HS-5 (cell line): Measurements from ENCODE around the gene CASP6.

Experiments
- DNase-seq: peaks from one replicate; pipeline ENCODE4 v3.0.0-alpha.2; 2012; ENCODE audit warnings: low read depth

Gene CASP6

DNA sequence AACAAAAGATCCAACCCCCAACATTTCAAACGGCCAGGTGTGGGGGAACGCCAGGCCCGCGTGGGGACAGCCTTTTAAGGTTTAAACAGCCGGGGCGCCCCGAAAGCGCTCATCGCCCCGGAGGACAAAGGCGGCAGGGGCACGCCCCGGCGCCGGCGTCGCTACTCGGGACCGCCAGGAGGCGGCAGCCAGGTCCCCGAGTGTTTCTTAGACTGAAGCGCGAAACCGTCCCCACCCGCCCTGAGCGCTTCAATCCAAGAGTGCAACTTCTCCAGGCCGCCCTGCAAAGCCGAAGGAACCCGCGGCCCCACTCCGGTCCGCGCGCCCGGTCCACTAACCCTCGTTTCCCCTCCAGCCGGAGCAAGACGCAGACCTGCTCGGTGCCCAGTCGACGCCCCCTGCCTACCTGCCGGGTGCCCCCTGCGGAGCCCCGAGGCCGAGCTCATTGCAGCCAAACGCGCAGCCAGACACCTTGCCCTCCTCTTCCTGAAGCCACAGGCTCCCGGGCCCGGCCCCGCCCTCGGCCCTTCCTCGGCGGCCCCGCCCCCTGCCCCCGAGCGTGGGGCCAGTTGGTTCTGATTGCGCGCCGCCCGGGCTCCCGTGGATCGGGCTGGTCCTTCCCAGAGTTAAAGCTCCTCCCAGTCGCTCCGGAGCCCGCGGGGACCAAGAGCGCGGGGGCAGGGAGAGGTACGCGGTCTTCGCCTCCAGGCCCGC is at the start of gene CASP6:
CASP6 (minus strand) TSS at position 496 of the 714 bp plus-strand sequence; CDS start at position 446, 50 bp downstream.
- DNase-seq: no peak

DNA sequence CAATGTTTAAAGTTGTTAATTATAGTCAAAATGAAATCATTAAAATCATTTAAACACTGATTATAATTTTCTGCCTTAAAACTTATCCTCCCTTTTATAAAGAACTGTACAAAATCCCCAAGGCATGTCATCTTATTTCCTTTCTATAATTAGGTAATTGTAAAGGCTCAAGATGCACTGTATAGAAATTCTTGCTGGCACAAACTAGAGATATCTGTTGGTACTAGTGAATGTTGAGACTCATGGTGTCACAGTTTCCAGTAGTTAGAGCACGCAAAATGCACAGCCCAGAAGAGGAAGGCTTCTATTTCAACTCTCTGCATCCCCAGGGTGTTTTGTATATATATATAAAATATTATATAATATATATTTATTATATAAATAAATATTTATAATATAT is 49.3 kb upstream of the CASP6 start:
- no peak for DNase-seq

DNA sequence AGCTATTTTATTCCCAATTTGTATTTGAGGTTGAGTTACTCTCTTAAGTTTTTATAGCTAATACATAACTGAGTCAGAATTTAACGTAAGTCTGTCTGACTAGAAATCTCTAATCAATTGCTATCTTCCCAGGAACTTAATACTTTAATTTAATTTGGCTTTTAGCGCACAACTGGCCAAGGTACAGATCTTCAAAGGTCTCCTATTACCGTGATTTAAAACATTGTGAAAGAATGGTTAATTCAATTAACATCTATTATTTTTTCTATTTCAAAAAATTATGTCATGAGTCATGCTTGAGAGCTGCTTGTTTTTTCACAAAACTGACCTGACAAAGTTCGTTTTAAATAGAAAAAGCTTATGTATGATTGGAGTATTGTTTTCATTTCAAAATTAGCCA is 48.6 kb upstream of the CASP6 start:
- no peak for DNase-seq

DNA sequence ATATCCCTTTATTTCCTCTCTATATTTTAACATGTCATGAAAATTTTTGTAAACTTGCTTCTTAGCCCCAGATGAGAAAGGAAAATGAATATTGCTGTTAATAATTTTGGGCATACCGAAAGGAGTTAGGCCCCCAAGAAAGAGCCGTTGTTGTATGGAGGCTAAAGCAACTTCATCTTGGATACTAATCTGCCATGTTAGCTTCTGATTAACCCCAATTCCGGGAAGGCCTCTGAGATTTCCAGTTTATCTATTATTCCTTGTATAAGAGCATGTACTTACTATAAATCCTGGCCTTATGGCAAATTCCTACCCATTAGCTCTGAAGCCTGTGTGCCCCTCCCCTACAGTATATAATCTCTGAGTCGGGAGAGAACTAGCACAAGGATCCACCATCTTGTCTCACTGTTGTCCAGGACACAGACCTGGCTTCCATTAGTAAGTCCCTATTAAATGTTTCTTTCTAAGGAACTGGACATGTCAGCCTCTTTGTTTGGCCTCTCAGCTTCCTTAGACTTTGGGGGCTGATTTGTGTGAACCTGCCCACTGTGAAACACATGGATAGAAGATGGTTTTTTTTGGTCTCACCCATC is 47.5 kb upstream of the CASP6 start:
- DNase-seq: no peak

DNA sequence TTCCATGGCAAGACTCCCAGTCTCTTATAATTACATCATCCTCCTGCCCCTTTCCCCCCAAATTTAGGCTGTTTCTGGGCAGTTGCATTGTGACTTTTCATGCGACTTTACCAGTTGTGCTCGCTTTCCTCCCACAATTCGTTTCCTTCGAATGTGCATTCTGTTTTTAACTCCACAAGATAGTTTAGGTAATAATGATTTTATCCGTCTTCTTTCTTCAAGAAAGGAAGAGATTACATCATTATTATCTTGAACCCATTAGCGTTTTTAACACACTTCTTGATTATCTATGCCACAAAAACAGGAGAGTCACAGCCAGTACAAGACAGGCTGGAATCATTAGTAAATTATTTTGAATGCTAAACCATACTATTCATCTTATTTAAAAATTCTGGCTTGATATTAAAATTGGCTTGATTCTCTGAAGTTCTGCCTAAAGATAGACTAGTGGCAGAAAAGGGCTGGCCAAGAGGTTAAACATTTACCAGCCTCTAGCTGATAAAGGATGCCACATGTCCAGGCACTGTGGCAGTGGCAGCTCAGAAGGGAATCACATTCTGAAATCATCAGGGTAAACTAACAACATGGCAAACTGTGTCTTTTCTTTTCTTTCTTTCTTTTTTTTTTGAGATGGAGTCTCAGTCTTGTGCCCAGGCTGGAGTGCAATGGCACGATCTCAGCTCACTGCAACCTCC is 46.3 kb upstream of the CASP6 start:
- DNase-seq: no peak

DNA sequence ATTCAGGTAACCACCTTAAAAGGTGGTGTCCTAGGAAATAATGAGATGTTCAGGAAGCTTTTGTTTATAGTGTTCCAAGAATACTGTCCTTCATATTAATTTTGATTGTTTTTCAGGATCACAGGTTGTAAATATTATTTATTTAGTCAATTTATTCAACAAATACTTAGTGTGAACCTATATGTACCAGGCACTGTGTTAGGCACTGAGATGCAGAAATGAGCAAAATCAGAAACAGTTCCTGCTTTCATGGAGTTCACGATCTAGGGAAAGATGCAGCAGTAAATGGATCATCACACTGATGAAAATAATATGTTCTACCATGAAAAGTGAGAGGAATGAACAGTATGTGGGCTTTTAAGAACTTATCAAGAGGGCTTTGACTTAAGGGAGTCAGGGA is 44.9 kb upstream of the CASP6 start:
- no peak for DNase-seq

DNA sequence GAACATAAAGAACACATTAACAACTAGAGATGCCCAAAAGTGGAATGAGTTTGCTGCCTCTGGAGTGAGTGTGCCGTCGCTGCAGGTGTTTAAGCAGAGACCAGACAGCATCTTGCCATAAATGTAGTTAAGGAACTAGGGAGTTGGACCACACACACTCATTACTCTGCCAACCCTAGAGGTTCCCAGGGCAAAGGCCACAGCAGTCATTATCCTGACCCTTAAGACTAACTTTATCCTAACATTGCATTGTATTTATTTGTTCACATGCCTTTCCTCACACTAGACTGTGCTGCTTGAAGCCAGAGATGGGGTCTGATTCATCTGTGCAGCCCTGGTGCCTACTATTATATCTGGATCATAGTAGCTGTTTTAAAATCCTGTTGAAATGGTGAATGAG is 43.5 kb upstream of the CASP6 start:
- DNase-seq: no peak

DNA sequence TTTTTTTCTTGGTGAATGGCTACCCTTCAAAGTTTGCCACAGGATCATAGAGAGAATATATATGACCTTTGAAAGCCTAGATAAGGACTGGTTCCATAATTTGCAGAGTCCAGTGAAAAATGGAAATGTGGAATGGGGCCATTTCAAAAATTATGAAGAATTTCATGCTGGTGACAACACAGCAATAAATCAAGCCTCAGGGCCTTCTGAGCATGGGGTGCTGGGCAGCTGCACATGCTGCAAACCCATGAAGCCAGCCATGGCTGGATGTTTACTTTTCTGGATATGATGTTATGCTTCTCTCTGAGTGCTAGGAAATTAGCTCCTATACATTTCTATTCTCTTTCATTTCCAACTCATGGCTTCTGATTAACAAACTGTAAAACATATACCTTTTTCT is 42.6 kb upstream of the CASP6 start:
- no peak for DNase-seq

DNA sequence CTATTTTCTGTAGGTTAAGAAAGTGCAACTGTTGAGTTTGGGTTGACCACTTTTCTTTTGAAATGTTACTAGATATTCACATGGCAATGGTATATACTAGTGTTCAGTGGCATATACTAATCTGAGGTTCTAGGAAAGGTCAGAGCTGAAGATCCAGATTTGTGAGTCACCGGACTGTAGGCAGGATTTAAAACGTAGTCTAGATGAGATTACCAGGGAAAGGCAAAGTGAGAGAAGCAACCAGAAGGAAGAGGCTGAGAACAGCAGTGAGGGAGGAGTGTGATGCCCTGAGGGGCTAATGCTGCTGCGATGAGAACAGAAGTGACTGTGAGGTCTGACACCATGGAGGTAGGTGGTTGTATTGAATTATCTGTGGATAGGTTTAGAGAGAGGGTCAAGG is 36.3 kb upstream of the CASP6 start:
- DNase-seq: no peak

DNA sequence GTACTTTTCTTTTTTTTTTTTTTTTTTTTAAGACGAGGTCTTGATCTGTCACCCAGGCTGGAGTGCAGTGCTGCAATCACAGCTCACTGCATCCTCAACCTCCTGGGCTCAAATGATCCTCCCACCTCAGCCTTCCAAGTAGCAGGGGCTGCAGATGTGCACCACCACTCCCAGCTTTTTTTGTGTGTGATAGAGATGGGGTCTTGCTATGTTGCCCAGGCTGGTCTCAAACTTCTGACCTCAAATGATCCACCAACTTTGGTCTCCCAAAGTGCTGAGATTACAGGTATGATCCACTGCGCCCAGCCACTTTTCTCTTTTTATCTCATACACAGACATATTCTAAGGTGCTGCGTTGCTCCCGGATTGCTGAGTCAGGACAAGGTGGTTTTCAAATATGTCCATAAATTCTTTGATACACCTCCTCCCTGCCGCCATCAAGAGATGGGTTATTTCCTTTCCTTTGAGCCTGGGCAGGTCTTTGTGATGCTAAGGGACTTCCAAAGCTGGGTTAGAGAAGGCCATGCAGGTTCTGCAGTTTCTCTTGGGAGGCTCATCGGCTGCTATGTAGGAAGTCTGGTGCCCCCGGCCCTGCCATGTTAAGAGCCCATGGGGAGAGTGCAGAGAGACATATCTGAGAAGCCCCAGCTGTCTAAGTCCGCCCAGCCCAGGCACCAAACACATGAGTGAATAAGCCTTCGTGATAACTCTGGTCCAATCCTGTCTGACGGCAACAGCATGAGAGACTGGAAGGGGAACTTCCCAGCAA is 35.0 kb upstream of the CASP6 start:
- no peak for DNase-seq

DNA sequence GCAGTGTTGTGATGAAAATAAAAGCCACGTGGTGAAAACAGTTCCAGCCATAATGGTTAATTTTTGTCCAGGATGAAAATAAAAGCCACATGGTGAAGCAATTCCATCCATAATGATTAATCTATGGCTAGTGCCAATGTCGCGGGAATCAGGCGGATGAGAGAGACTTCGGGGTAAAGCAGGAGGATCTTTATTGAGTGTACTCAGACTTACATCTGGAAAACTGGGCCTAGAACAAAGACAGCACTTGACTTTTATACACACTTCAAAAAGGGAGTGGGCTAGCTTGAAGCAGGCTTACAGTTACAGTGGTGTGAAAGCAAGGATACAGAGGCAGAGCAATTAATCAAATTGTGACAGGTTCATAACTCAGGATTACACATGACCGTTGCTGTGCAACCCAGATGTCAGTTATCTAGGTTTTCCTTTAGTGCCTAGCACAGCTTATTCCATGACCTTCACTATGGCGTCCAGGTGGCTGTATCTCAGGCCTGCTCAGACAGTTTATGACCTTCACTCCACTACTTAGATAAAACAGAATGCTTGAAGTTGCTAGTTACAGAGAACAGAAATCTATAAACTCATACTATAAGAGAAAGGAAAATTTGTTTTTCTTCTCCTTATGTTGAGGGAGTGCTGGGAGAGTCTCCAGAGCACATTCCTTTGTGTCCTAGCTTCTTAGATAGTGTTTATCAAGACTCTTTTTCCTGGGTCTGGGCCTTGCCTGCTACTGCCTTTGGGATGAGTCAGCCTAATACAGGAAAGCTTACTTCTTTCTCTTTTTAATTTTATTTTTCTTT is 32.5 kb upstream of the CASP6 start:
- DNase-seq: no peak

DNA sequence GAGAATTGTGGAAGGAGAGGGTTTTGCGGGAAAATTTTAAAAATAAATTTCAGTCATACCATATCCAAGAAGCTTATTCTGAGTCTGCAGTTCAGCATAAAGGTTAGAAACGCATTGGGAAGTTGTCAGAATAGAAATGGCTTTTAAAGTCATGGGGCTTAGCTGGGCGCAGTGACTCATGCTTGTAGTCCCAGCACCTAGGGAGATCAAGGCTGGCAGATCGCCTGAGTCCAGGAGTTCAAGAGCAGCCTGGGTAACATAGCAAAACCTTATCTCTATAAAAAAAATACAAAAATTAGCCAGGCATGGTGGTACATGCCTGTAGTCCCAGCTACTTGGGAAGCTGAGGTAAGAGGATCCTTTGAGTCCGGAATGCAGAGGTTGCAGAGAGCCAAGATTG is 30.5 kb upstream of the CASP6 start:
- DNase-seq: no peak

DNA sequence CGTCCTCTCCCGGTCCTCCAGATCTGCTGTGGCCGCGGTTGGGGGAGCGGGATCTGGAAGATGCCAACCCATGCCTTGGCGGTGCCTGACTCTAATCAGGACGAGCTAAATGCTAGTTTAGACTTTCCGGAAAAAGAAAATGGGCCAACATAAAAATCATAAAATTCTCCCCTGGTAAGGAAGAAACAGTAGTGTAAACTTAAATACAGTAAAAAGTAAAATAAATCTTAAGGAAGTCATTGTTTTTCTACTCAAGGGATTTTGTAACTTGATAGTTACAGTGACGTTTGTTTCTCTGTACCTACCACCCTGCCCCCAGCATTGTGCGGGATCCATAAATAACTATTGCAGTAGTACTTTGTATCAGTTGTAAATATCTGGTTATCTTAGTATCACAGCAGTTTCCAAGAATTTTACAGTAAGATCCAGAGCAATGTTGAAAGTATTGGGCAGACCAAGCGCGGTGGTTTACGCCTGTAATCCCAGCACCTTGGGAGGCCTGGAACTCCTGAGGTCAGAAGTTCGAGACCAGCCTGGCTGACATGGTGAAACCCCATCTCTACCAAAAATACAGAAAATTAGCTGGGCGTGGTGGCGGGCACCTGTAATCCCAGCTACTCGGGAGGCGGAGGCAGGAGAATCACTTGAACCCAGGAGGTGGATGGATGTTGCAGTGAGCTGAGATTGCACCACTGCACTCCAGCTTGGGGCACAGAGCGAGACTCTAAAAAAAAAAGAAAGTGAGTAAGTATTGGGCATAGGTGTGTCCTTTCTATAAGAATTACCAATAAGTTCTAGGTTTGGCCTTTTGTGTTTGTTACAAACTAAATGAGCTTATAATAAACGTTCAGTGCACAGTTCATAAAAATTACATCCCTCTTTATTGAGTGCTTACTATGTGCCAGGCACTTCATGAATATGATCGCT is 27.6 kb upstream of the CASP6 start:
- DNase-seq: no peak

DNA sequence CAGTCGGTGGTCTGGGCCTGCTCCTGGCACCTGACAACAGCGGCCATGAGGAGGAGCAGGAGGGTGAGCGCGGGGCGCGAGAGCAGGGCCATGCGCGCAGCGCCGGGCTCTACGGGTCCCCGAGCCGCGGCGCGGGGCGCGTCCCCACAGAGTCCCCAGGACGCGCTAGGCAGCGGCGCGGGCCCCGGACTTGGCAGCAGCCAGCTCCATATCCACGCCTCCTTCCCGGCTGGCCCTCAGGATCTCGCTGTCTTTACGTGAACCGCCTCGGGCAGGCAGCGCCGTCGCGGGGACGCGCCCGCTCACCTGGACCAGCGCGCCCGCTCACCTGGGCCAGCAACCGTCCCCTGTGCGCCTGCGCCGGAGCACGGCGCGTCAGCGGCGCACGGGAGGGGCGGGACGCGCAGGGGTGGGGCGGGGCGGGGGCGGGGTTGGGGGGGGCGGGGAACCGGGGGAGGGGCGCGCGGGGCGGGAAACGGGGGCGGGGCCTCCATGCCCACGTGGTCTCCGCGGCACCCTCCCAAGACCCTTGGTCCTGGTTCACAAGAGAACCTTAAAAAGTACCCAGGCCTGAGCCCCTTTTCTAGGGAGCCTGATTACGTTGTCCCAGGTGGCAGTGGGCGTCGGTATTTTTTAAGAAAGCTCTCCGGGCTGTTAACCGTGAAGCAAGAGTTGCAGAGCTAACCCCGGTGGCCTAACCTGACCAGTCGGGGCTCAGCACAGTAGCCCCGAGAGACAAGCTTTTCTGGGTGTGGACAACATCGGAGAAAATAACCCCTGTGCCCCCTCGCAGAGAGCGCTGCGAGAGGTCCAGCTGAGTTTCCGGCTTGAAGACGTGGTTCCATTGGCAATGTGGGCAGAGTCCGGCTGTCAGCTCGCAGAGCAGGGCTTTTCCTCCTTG is 26.7 kb upstream of the CASP6 start, which contains the start of gene PLA2G12A:
PLA2G12A (minus strand) TSS at position 353 of the 901 bp plus-strand sequence; CDS start at position 92, 261 bp downstream.
- DNase-seq: peak; percentile 36

DNA sequence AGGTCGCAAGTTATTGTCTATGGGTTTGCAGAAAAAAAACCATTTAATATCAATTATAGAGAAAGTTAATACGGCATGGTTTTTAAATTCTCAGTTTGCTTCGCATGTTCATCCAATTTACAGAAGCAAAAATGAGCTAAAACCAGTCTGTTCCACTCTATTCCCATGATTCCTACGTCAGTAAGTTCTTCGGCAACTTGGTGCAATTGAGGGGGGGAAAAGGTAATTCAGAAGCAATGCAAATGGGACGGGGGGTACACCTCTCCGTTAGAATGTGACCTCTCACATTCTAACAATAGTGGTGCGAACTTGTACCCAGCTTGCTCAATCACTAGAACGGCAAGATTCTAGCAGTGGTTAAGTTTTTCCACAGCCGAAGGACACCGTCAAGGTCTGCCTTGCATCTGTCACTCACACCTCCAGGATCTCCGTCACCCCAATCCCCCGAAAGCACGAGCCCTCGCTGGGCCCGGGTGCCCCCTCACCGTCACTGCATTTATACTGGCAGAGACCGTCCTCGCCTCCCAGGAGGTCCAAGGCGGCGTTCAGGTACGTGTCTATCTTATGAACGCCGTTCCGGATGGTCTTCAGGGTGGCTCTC is 26.0 kb upstream of the CASP6 start:
- DNase-seq: no peak

DNA sequence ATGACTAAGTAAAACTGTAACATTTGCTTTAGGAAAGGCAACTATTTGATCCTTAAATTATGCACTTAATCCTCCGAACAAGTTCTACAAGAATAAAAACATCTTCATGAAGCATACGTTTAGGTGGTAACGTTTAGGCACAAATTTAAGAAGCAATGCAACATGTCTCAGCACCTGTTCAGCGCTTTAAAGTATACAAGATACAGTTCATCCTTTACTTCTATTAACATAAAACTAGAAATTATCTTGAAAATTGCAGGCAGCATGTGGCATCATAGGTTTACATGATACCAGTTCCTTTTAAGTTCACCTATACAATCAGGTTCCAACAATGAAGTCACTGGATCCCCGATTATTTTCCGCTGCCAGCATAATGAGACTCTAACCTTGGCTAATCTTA is 25.1 kb upstream of the CASP6 start:
- DNase-seq: no peak

DNA sequence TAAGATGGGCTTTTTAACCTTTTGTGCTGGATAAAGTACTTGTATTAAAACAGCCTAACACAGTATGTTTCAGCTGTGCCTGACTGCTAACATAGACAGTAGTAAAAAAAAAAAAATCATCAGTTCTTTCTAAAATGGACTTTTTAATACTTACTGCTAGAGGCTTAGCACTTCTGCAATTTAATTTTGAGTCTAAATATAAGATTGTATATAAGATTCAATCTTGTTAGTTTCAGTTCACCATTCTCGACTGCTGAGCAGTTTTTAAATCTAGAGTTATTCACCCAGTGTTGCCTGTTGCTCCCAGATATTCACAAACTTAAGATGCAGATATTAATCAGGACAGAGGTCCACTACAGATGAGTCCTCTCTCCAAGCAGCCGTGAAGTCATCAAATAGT is 19.9 kb upstream of the CASP6 start:
- DNase-seq: no peak

DNA sequence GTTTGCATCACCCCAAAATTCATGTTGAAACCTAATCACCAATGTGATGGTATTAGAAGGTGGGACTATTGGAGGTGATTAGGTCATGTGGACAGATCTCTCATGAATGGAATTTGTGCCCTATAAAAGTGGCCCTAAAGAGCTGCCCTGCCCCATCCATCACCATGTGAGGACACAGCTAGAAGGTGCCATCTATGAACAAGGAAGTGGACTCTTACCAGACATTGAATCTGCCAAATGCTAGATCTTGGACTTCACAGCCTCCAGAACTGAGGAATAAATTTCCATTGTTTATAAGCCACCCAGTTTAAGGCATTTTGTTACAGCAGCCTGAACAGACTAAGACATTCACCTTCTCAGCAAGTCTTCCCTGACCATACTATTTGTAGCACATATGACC is 19.1 kb upstream of the CASP6 start:
- DNase-seq: no peak

DNA sequence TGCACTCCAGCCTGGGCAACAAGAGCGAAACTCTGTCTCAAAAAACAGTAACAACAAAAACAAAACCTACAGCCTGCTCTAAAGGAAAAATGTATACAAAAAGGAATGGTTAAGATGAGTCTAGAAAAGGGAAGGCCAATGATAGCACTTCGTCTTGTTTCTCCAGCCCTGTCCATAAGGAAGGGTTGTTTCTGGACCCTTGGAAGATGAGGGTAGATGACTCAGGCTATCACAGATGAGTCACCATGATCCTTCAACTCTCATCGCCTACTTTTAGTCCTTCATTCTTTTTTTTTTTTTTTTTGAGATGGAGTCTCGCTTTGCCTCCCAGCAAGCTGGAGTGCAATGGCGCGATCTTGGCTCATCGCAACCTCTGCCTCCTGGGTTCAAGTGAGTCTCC is 17.8 kb upstream of the CASP6 start:
- no peak for DNase-seq
